ENCODE data around the gene NODAL.

The NODAL gene

GRCh38 chr10:70478191-70479164, 37.0 kb upstream of the NODAL start, which contains the start of gene PALD1:
TSS of gene PALD1 (plus strand) at chr10:70478767. CDS start at chr10:70525952, 47,185 bp downstream.
- FAIRE-seq (no peak), DNase-seq (ENCODE audit: insufficient read length) (peak; percentile 62)
- TF ChIP-seq POLR2AphosphoS5 (IDR thresholded peaks at IDR 0.05; ENCODE audit: low read depth, low read length) (no peak), POLR2A (IDR thresholded peaks at IDR 0.05; ENCODE audit: low read depth, low read length) (no peak; the same call in 1 of the 2 replicates), TAF1 (IDR thresholded peaks at IDR 0.05; ENCODE audit: borderline replicate concordance, low read depth, low read length) (no peak)

- FAIRE-seq: peak; percentile 96
- DNase-seq (ENCODE audit: insufficient read length): no peak
- TF ChIP-seq POLR2AphosphoS5 (IDR thresholded peaks at IDR 0.05; ENCODE audit: low read depth, low read length) (no peak), POLR2A (IDR thresholded peaks at IDR 0.05; ENCODE audit: low read depth, low read length) (no peak), TAF1 (IDR thresholded peaks at IDR 0.05; ENCODE audit: borderline replicate concordance, low read depth, low read length) (no peak)
Measured at GRCh38 chr10:70477661-70478162, 36.2 kb upstream of the NODAL start.

DNA sequence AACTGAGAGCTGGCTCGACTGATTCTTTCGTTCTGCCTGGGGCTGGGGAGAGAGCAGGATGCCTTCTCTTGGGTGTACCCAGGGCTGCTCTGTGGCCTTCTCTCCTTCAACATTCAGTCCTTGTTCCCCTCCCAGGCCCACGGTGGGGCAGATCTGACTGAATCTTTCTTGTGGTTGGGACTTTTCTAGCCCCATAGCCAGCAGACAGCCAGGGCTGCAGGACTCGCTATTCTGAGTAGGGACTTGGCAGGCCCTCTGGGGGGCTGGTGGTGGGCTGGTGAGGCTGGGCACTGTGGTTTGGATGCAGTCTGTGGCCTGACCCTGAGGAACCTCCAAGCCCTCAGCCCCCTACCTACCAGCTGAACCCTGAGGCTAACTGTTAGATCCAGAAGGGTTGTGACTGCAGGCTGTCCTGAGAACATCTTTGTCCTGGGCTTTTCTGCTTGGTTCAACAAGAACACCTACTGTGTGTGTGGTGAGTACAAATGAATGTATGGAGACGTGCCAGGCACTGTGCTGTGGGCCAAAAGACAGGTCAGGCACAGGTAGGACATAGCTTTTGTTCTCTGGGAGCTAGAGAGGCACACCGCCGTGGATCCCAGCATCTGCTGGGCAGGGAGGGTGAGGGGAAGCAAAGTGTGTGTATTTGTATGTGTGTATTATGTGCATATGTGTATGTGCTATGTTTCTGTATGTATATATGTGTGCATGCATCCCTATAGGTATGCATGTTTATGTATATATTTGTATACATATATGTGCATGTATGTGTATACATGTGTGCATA, 35.0 kb upstream of the NODAL start:
- no peak for FAIRE-seq

GRCh38 chr10:70475661-70476060, 34.2 kb upstream of the NODAL start:
- no peak for TF ChIP-seq POLR2AphosphoS5 (IDR thresholded peaks at IDR 0.05; ENCODE audit: low read depth, low read length)
- no peak for TF ChIP-seq POLR2A (IDR thresholded peaks at IDR 0.05; ENCODE audit: low read depth, low read length)
- no peak for TF ChIP-seq TAF1 (IDR thresholded peaks at IDR 0.05; ENCODE audit: borderline replicate concordance, low read depth, low read length)
- FAIRE-seq (no peak), DNase-seq (ENCODE audit: insufficient read length) (no peak)

More for the DNA sequence above, 35.0 kb upstream of the NODAL start:
- TF ChIP-seq POLR2AphosphoS5 (IDR thresholded peaks at IDR 0.05; ENCODE audit: low read depth, low read length) (no peak), TAF1 (IDR thresholded peaks at IDR 0.05; ENCODE audit: borderline replicate concordance, low read depth, low read length) (no peak), POLR2A (IDR thresholded peaks at IDR 0.05; ENCODE audit: low read depth, low read length) (no peak)
- no peak for DNase-seq (ENCODE audit: insufficient read length)

- peak; percentile 9 for FAIRE-seq
- no peak for DNase-seq (ENCODE audit: insufficient read length)
- TF ChIP-seq POLR2A (IDR thresholded peaks at IDR 0.05; ENCODE audit: low read depth, low read length): no peak
- TF ChIP-seq TAF1 (IDR thresholded peaks at IDR 0.05; ENCODE audit: borderline replicate concordance, low read depth, low read length): no peak
- no peak for TF ChIP-seq POLR2AphosphoS5 (IDR thresholded peaks at IDR 0.05; ENCODE audit: low read depth, low read length)
Measured at GRCh38 chr10:70474780-70475179, 33.3 kb upstream of the NODAL start.

DNA sequence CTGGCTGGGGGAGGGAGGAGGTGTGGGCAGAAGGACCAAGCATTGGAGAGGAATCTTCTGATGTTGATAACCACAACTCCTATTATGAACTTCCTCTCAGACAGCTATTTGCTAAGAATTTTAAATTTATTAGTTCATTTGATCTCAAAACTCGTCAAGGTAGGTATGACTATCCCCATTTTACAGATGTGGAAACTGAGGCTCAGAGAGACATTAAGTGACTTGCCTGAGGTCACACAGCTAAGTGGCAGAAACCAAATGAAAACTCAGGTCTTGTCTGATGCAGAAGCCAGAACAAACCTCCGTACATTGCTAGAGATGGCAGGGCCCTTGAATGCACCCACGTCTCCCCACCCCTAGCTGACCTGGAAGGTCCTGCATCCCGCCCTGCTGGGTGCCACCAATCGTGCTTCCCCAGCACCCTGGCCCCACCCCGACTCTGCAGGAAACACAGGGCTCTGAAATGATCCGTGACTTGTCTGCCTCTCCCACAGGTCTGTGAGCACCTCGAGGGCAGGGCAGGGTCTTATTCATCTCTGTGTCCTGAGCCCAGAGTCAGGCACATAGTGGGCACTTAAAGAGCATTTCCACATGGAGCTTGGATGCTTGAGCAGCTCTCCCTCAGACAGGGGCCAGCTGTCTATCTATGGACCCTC, 31.4 kb upstream of the NODAL start:
- TF ChIP-seq POLR2AphosphoS5 (IDR thresholded peaks at IDR 0.05; ENCODE audit: low read depth, low read length) (no peak), POLR2A (IDR thresholded peaks at IDR 0.05; ENCODE audit: low read depth, low read length) (no peak), TAF1 (IDR thresholded peaks at IDR 0.05; ENCODE audit: borderline replicate concordance, low read depth, low read length) (no peak)
- DNase-seq (ENCODE audit: insufficient read length) (no peak), FAIRE-seq (peak; percentile 14)

- no peak for DNase-seq (ENCODE audit: insufficient read length)
- no peak for FAIRE-seq
- TF ChIP-seq POLR2AphosphoS5 (IDR thresholded peaks at IDR 0.05; ENCODE audit: low read depth, low read length) (no peak), POLR2A (IDR thresholded peaks at IDR 0.05; ENCODE audit: low read depth, low read length) (no peak), TAF1 (IDR thresholded peaks at IDR 0.05; ENCODE audit: borderline replicate concordance, low read depth, low read length) (no peak)
Measured at GRCh38 chr10:70466951-70467350, 25.5 kb upstream of the NODAL start.

DNA sequence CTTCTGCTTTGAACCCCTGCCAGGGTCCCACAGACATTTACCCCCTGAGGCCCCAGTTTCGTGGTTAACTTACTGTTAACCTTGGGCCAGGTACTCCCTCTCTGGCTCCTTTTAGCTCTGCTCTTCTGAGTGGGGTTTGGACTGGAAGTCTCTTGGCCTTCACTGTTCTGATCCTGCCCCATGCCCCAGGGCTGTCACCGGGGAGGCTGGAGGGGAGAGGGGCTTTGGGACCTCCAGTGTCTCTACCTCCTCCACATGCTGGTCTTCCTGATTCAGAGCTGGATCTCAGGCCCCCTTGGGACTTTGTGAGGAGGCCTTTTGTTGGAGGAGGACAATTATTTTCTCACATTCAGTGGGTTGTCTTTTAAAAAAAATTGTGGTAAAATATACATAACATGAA, 24.4 kb upstream of the NODAL start:
- DNase-seq (ENCODE audit: insufficient read length): no peak
- no peak for TF ChIP-seq TAF1 (IDR thresholded peaks at IDR 0.05; ENCODE audit: borderline replicate concordance, low read depth, low read length)
- no peak for TF ChIP-seq POLR2AphosphoS5 (IDR thresholded peaks at IDR 0.05; ENCODE audit: low read depth, low read length)
- TF ChIP-seq POLR2A (IDR thresholded peaks at IDR 0.05; ENCODE audit: low read depth, low read length): no peak
- no peak for FAIRE-seq

GRCh38 chr10:70465278-70465677, 23.8 kb upstream of the NODAL start:
- FAIRE-seq (no peak), DNase-seq (ENCODE audit: insufficient read length) (no peak)
- TF ChIP-seq POLR2A (IDR thresholded peaks at IDR 0.05; ENCODE audit: low read depth, low read length): no peak
- TF ChIP-seq TAF1 (IDR thresholded peaks at IDR 0.05; ENCODE audit: borderline replicate concordance, low read depth, low read length): no peak
- TF ChIP-seq POLR2AphosphoS5 (IDR thresholded peaks at IDR 0.05; ENCODE audit: low read depth, low read length): no peak

DNA sequence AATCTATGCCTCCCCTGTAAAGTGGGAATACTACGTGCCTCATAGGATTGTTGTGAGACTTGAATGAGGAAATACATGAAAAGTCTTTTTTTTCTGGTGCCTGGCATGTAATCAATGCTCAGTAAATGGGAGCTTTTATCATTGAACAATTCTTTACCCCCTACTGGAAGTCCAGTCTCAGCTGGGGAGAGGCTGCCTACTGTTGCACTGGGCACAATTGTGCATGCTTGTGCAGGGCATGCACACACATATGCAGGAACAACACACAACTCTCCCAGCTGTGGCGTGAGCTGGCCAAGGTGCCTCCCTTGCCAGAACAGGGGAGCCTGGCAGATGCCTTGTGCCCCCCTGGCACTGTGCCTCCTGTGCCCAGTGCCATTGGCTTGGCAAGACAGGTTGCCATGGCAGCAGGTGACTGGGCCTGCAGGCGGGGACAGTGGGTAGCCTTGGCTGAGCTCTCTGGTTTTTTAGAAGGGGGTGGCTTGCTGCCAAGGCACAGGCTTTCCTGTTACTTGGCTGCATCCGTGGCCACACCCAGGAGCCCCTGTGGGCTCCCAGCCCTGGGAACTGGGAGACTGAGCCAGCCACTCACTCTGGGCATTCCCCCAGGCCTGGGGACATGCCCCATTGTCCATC, 21.0 kb upstream of the NODAL start:
- no peak for FAIRE-seq
- TF ChIP-seq POLR2A (IDR thresholded peaks at IDR 0.05; ENCODE audit: low read depth, low read length) (no peak), POLR2AphosphoS5 (IDR thresholded peaks at IDR 0.05; ENCODE audit: low read depth, low read length) (no peak), TAF1 (IDR thresholded peaks at IDR 0.05; ENCODE audit: borderline replicate concordance, low read depth, low read length) (no peak)
- no peak for DNase-seq (ENCODE audit: insufficient read length)
